PC-3 (cell line): ENCODE results near the gene AATF. TPM values are rescaled to one million over a fixed set of nuclear protein-coding genes. Genes with fewer than 3 reads are reported as not detected.

Experiments used
- ATAC-seq: fragments of 200-7000 bp; cut with Tn5 transposase; 2 replicates; pipeline ENCODE4 v1.9.1; 2020; ENCODE audit warnings: mild to moderate bottlenecking, moderate library complexity
- BruUV-seq: library from RNA; stranded (reverse); fragments of 400-500 nt; replicated peaks from 2 replicates; lab custom pipeline; 2021; lab: Mats Ljungman, UMichigan
- CTCF ChIA-PET: fragments of 300-600 bp; sonication (Branson Sonifier 250); formaldehyde crosslinking; loops from one replicate; lab custom pipeline; 2022; ENCODE audit warnings: antibody characterized with exemption; lab: Charles Lee
- POLR2A ChIA-PET: fragments of 300-600 bp; sonication (Branson Sonifier 250); formaldehyde crosslinking; loops from one replicate; lab custom pipeline; 2022; ENCODE audit warnings: antibody characterized with exemption; ENCODE audit not compliant: unreplicated experiment; lab: Charles Lee
- DNase-seq: peaks from one replicate; pipeline ENCODE4 v3.0.0-alpha.2; 2015
- H2AFZ ChIP-seq: fragments of 300-600 bp; sonication (generic); 2 replicates; pipeline ENCODE4 v1.6.0; 2016; ENCODE audit warnings: antibody characterized with exemption, low read length
- H3F3A ChIP-seq: fragments of 300-600 bp; sonication (generic); one replicate; pipeline ENCODE4 v1.6.0; 2017; ENCODE audit warnings: antibody characterized with exemption, low read length, control low read depth, mild to moderate bottlenecking; ENCODE audit not compliant: unreplicated experiment
- H3K27ac ChIP-seq: fragments of 300-600 bp; sonication (generic); 2 replicates; pipeline ENCODE4 v1.5.1; 2016; ENCODE audit warnings: mild to moderate bottlenecking, low read length
- H3K27me3 ChIP-seq: fragments of 300-600 bp; sonication (generic); 2 replicates; pipeline ENCODE4 v1.6.1; 2016; ENCODE audit warnings: low read length, mixed read lengths
- H3K36me3 ChIP-seq: fragments of 300-600 bp; sonication (generic); 2 replicates; pipeline ENCODE4 v1.6.1; 2016; ENCODE audit warnings: low read depth, mixed run types, low read length, mixed read lengths
- H3K4me1 ChIP-seq: fragments of 300-600 bp; sonication (generic); 2 replicates; pipeline ENCODE4 v1.5.1; 2016; ENCODE audit warnings: low read length; ENCODE audit not compliant: insufficient read depth
- H3K4me2 ChIP-seq: fragments of 300-600 bp; sonication (generic); 2 replicates; pipeline ENCODE4 v1.6.0; 2016; ENCODE audit warnings: low read length
- H3K4me3 ChIP-seq: fragments of 300-600 bp; sonication (generic); 2 replicates; pipeline ENCODE4 v1.5.1; 2016; ENCODE audit warnings: mild to moderate bottlenecking, low read length, mixed read lengths
- H3K79me2 ChIP-seq: fragments of 300-600 bp; sonication (generic); 2 replicates; pipeline ENCODE4 v1.6.1; 2017; ENCODE audit warnings: low read length, mixed read lengths
- H3K9ac ChIP-seq: fragments of 300-600 bp; sonication (generic); 2 replicates; pipeline ENCODE4 v1.6.0; 2016; ENCODE audit warnings: mild to moderate bottlenecking, low read length
- H3K9me2 ChIP-seq: fragments of 300-600 bp; sonication (generic); replicated peaks from 2 replicates; pipeline ENCODE4 v1.6.1; 2016; ENCODE audit warnings: mixed run types, low read length, mixed read lengths
- H3K9me3 ChIP-seq: fragments of 300-600 bp; sonication (generic); 2 replicates; pipeline ENCODE4 v1.6.1; 2016; ENCODE audit warnings: low read length, mixed read lengths
- H4K20me1 ChIP-seq: fragments of 300-600 bp; sonication (generic); 2 replicates; pipeline ENCODE4 v1.6.1; 2016; ENCODE audit warnings: low read length, mixed read lengths
- CTCF ChIP-seq: fragments of 300-600 bp; sonication (generic); conservative IDR thresholded peaks from 2 replicates; pipeline ENCODE4 v1.5.1; 2017; ENCODE audit warnings: antibody characterized with exemption, low read depth, mild to moderate bottlenecking, low read length
- EZH2 ChIP-seq: fragments of 300-600 bp; sonication (generic); IDR thresholded peaks from one replicate; pipeline ENCODE4 v1.6.1; 2017; ENCODE audit warnings: antibody characterized with exemption, mild to moderate bottlenecking, low read length; ENCODE audit not compliant: unreplicated experiment
- EZH2phosphoT487 ChIP-seq: fragments of 300-600 bp; sonication (generic); IDR thresholded peaks from 2 replicates; pipeline ENCODE4 v1.6.1; 2018; ENCODE audit warnings: mild to moderate bottlenecking, antibody characterized with exemption, low read length, borderline replicate concordance
- intact Hi-C: fragments of 100-400 bp; cut with micrococcal nuclease; formaldehyde crosslinking; loops from 2 replicates; pipeline ENCODE4 v1.9.0; 2023
- total RNA-seq: library from RNA; depleted of rRNA; stranded (reverse); fragments of >200 nt; gene quantifications from 2 replicates; pipeline ENCODE4 v1.2.3, GENCODE V29; 2014

The AATF gene
- total RNA-seq, 1 experiment from 2014 or later: 25.5 TPM

GRCh38 chr17:36942019-36942599 lies 6.6 kb upstream of the AATF start:
- ChIA-PET CTCF (no interaction called here), POLR2A (no interaction called here)
- Histone ChIP-seq H2AFZ (no peak overlapping the region), H3K9me2 (no peaks in the 10 kb centered on the region), H3K4me1 (no peaks in the 10 kb centered on the region), H3F3A (no peaks in the 10 kb centered on the region), H3K4me3 (no peak overlapping the region), H3K9ac (no peak overlapping the region), H4K20me1 (no peaks in the 10 kb centered on the region), H3K4me2 (no peak overlapping the region), H3K79me2 (no peaks in the 10 kb centered on the region), H3K27ac (no peak overlapping the region), H3K27me3 (peaks cover 48% of the 10 kb centered on the region), H3K9me3 (no peaks in the 10 kb centered on the region), H3K36me3 (no peaks in the 10 kb centered on the region)
- no TSS peak for BruUV-seq
- DNase-seq: no peak
- TF ChIP-seq EZH2: no peak
- no peak for TF ChIP-seq CTCF
- TF ChIP-seq EZH2phosphoT487: no peak
- intact Hi-C loops: no loop called here
- ATAC-seq: no peak

GRCh38 chr17:36942631-36943125 lies 6.1 kb upstream of the AATF start:
- Histone ChIP-seq H3K4me3 (no peak overlapping the region), H3K9me3 (no peaks in the 10 kb centered on the region), H2AFZ (no peak overlapping the region), H3K79me2 (no peaks in the 10 kb centered on the region), H3F3A (no peaks in the 10 kb centered on the region), H3K9ac (no peak overlapping the region), H3K4me2 (no peak overlapping the region), H3K9me2 (no peaks in the 10 kb centered on the region), H3K36me3 (no peaks in the 10 kb centered on the region), H3K4me1 (no peaks in the 10 kb centered on the region), H4K20me1 (no peaks in the 10 kb centered on the region), H3K27ac (no peak overlapping the region), H3K27me3 (peaks cover 47% of the 10 kb centered on the region)
- ChIA-PET CTCF (no interaction called here), POLR2A (no interaction called here)
- TF ChIP-seq EZH2phosphoT487: no peak
- TF ChIP-seq CTCF: no peak
- TF ChIP-seq EZH2: no peak
- intact Hi-C loops: no loop called here
- ATAC-seq (no peak), DNase-seq (no peak)
- no TSS peak for BruUV-seq
